HCT116 (cell line): Measurements from ENCODE around the gene GRIK4. TPM values are rescaled to one million over a fixed set of nuclear protein-coding genes. Genes with fewer than 3 reads are reported as not detected.

Experiments used
- ATAC-seq: fragments of 200-7000 bp; cut with Tn5 transposase; 2 replicates; pipeline ENCODE4 v1.9.1; 2020; ENCODE audit warnings: mild to moderate bottlenecking, moderate library complexity
- BruUV-seq: library from RNA; stranded (reverse); fragments of 400-500 nt; replicated peaks from 2 replicates; lab custom pipeline; 2021; lab: Mats Ljungman, UMichigan
- CTCF ChIA-PET: fragments of 300-600 bp; sonication (Branson Sonifier 250); formaldehyde crosslinking; loops from one replicate; lab custom pipeline; 2021; ENCODE audit warnings: antibody characterized with exemption; lab: Charles Lee
- POLR2A ChIA-PET: fragments of 300-600, 350-600 bp; sonication (Branson Sonifier 250); formaldehyde crosslinking; loops from one replicate; lab custom pipeline; 2021; ENCODE audit warnings: antibody characterized with exemption; lab: Charles Lee
- RAD21 ChIA-PET, 2 experiments: fragments of 300-600 bp; sonication (Branson Sonifier 250); formaldehyde crosslinking; loops; one replicate each; lab custom pipeline; 2023; ENCODE audit warnings: low total read pairs in 2 of 2; ENCODE audit not compliant: uncharacterized antibody in 2 of 2, unreplicated experiment in 2 of 2, low non-redundant PET in 1 of 2; lab: Charles Lee
- DNase-seq: peaks from one replicate; pipeline ENCODE4 v3.0.0-alpha.2; 2010; ENCODE audit warnings: low read depth, low spot score
- H2AFZ ChIP-seq: fragments of 200-600 bp; shearing (Covaris generic), sonication (generic); 2 replicates; pipeline ENCODE4 v1.6.1; 2017; ENCODE audit warnings: low read depth, mixed run types, mixed read lengths, antibody characterized with exemption, low read length; ENCODE audit not compliant: poor library complexity, severe bottlenecking
- H3K27ac ChIP-seq: 2 replicates; pipeline ENCODE4 v1.5.1; 2012; ENCODE audit warnings: low read depth, low read length
- H3K27me3 ChIP-seq: fragments of 200-600 bp; sonication (generic); 2 replicates; pipeline ENCODE4 v1.6.1; 2016; ENCODE audit warnings: mixed run types, low read length, mixed read lengths; ENCODE audit not compliant: insufficient read depth
- H3K36me3 ChIP-seq, 2 experiments: fragments of 200-500 bp in 1 of 2; fragments of 200-600 bp in 1 of 2; sonication (Bioruptor generic) in 1 of 2; sonication (generic) in 1 of 2; 2 replicates each; pipeline versions ENCODE4 v1.5.1 to v1.6.1; 2014 to 2016; ENCODE audit warnings: low read length in 2 of 2, inconsistent platforms in 1 of 2, mixed read lengths in 1 of 2, mixed run types in 1 of 2; ENCODE audit not compliant: insufficient read depth in 2 of 2, control insufficient read depth in 1 of 2
- H3K4me1 ChIP-seq, 2 experiments: fragments of 200-600 bp in 1 of 2; sonication (generic) in 1 of 2; 2 replicates each; pipeline versions ENCODE4 v1.5.1 to v1.6.1; 2012 to 2017; ENCODE audit warnings: low read length in 2 of 2, inconsistent platforms in 1 of 2, mild to moderate bottlenecking in 1 of 2, mixed read lengths in 1 of 2, mixed run types in 1 of 2, moderate library complexity in 1 of 2; ENCODE audit not compliant: insufficient read depth in 2 of 2, control insufficient read depth in 1 of 2
- H3K4me2 ChIP-seq: fragments of 200-600 bp; sonication (generic); 2 replicates; pipeline ENCODE4 v1.6.1; 2017; ENCODE audit warnings: mixed run types, low read length, mixed read lengths
- H3K4me3 ChIP-seq, 2 experiments: fragments of 200-600 bp in 1 of 2; sonication (generic) in 1 of 2; replicated peaks in 1 of 2; 2 replicates each; pipeline ENCODE4 v1.5.1; 2011 to 2016; ENCODE audit warnings: low read length in 2 of 2, control low read depth in 1 of 2, low read depth in 1 of 2, mild to moderate bottlenecking in 1 of 2, mixed read lengths in 1 of 2, mixed run types in 1 of 2
- H3K79me2 ChIP-seq: fragments of 200-600 bp; sonication (generic); 2 replicates; pipeline ENCODE4 v1.6.1; 2017; ENCODE audit warnings: mild to moderate bottlenecking, mixed run types, low read length, moderate library complexity, mixed read lengths; ENCODE audit not compliant: insufficient read depth
- H3K9ac ChIP-seq: fragments of 200-600 bp; sonication (generic); 2 replicates; pipeline ENCODE4 v1.6.1; 2016; ENCODE audit warnings: low read length, mixed read lengths
- H3K9me2 ChIP-seq: fragments of 200-600 bp; sonication (generic), shearing (Covaris generic); 2 replicates; pipeline ENCODE4 v1.6.1; 2017; ENCODE audit warnings: mixed run types, mild to moderate bottlenecking, moderate library complexity; ENCODE audit not compliant: insufficient read depth
- H3K9me3 ChIP-seq, 2 experiments: fragments of 200-500 bp in 1 of 2; fragments of 200-600 bp in 1 of 2; sonication (Bioruptor generic) in 1 of 2; sonication (generic) in 1 of 2; 2 replicates each; pipeline ENCODE4 v1.6.1; 2014 to 2017; ENCODE audit warnings: low read length in 2 of 2, mixed read lengths in 2 of 2, inconsistent platforms in 1 of 2, low read depth in 1 of 2, mild to moderate bottlenecking in 1 of 2, mixed run types in 1 of 2, moderate library complexity in 1 of 2; ENCODE audit not compliant: control insufficient read depth in 1 of 2, insufficient read depth in 1 of 2
- H4K20me1 ChIP-seq: fragments of 200-600 bp; sonication (generic), shearing (Covaris generic); 2 replicates; pipeline ENCODE4 v1.6.1; 2017; ENCODE audit warnings: mixed run types, mild to moderate bottlenecking, moderate library complexity; ENCODE audit not compliant: insufficient read depth
- CBX3 ChIP-seq: IDR thresholded peaks from 2 replicates; pipeline ENCODE4 v1.6.1; 2012; ENCODE audit warnings: low read depth
- CEBPB ChIP-seq: IDR thresholded peaks from 2 replicates; pipeline ENCODE4 v1.6.1; 2012; ENCODE audit warnings: low read depth
- EGR1 ChIP-seq: IDR thresholded peaks from 2 replicates; pipeline ENCODE4 v1.6.1; 2012; ENCODE audit warnings: low read depth
- EZH2 ChIP-seq: fragments of 200-600 bp; sonication (generic); IDR thresholded peaks from 2 replicates; pipeline ENCODE4 v1.6.1; 2017; ENCODE audit warnings: antibody characterized with exemption, mixed run types
- EZH2phosphoT487 ChIP-seq: fragments of 200-600 bp; IDR thresholded peaks from 2 replicates; pipeline ENCODE4 v1.6.1; 2018; ENCODE audit warnings: antibody characterized with exemption, borderline replicate concordance
- FOSL1 ChIP-seq: IDR thresholded peaks from 2 replicates; pipeline ENCODE4 v1.6.1; 2012; ENCODE audit warnings: low read depth
- JUND ChIP-seq: IDR thresholded peaks from 2 replicates; pipeline ENCODE4 v1.6.1; 2012
- POLR2A ChIP-seq: IDR thresholded peaks from 2 replicates; pipeline ENCODE4 v1.7.0; 2011; ENCODE audit warnings: borderline replicate concordance; ENCODE audit not compliant: insufficient read depth, insufficient read length; ENCODE audit errors: extremely low read depth
- RAD21 ChIP-seq: IDR thresholded peaks from 2 replicates; pipeline ENCODE4 v1.6.1; 2012; ENCODE audit warnings: low read depth, mild to moderate bottlenecking
- REST ChIP-seq: IDR thresholded peaks from 2 replicates; pipeline ENCODE4 v1.6.1; 2012; ENCODE audit warnings: low read depth
- SIN3A ChIP-seq: IDR thresholded peaks from 2 replicates; pipeline ENCODE4 v1.6.1; 2012; ENCODE audit warnings: low read depth
- SP1 ChIP-seq: IDR thresholded peaks from 2 replicates; pipeline ENCODE4 v1.6.1; 2012; ENCODE audit warnings: low read depth
- SRF ChIP-seq: IDR thresholded peaks from 2 replicates; pipeline ENCODE4 v1.6.1; 2012; ENCODE audit warnings: low read depth
- TCF7L2 ChIP-seq: IDR thresholded peaks from 2 replicates; pipeline ENCODE4 v1.7.0; 2011; ENCODE audit warnings: borderline replicate concordance, inconsistent platforms; ENCODE audit not compliant: insufficient read depth, insufficient read length; ENCODE audit errors: extremely low read depth
- YY1 ChIP-seq: IDR thresholded peaks from 2 replicates; pipeline ENCODE4 v1.6.1; 2011; ENCODE audit warnings: low read length, low read depth, moderate library complexity, mild to moderate bottlenecking; ENCODE audit not compliant: insufficient replicate concordance; ENCODE audit errors: extremely low read depth
- ZFX ChIP-seq: fragments of 450-650 bp; IDR thresholded peaks from 2 replicates; pipeline ENCODE4 v1.6.1; 2017
- ZNF274 ChIP-seq: fragments of 200-500 bp; sonication (Bioruptor generic); IDR thresholded peaks from 2 replicates; pipeline ENCODE4 v1.6.1; 2014; ENCODE audit warnings: mild to moderate bottlenecking, low read depth, low read length, inconsistent platforms
- intact Hi-C: fragments of 100-400 bp; cut with micrococcal nuclease; formaldehyde crosslinking; loops from 2 replicates; pipeline ENCODE4 v1.10.0; 2022
- total RNA-seq: library from RNA; stranded (reverse); gene quantifications from one replicate; pipeline ENCODE4 v1.2.1, GENCODE V29; 2021; ENCODE audit not compliant: unreplicated experiment
- TF ChIP-seq, protein P1 (sequence below), 3 experiments: fragments of 200-600 bp in 1 of 3; sonication (generic) in 1 of 3; IDR thresholded peaks in 2 of 3; conservative IDR thresholded peaks in 1 of 3; 2 replicates each; pipeline ENCODE4 v1.5.1; 2012 to 2017; ENCODE audit warnings: low read depth in 2 of 3, low read length in 2 of 3, antibody characterized with exemption in 1 of 3, borderline replicate concordance in 1 of 3, control low read depth in 1 of 3, mild to moderate bottlenecking in 1 of 3, mixed read lengths in 1 of 3, mixed run types in 1 of 3, moderate library complexity in 1 of 3; ENCODE audit not compliant: insufficient read depth in 1 of 3
- TF ChIP-seq, protein P2 (sequence below): IDR thresholded peaks from 2 replicates; pipeline ENCODE4 v1.6.1; 2012

GRIK4 gene
- total RNA-seq, 1 experiment from 2014 or later = 0.52 TPM

DNA sequence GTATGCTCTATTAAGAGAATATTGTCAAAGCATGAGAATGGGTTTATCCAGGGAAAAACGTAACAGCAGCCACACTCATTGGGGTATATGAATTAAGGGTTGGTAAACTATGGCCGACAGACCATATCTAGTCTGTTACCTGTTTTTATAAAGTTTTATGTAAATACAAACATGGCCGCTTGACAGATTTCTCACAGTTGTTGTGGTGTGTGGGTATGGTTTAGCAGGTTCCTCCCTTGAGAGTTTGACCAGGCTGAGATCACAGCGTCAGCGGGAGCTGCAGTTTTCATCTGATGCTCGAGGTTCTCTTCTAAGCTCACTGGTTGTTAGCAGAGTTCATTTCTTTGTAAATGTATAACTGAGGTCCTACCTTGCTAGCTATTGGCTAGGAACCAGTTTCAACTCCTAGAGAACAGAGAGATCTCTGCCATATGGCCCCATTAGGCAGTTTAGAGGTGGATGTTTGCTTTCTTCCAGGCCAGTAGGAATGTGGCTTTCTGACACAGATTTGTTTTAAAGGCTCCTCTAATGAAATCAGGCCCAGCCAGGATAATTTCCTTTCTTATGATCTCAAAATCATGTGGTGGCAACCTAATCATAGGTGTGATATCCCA is 45.5 kb upstream of the GRIK4 start:
- no peaks in the 10 kb centered on the region for H3K9me2 ChIP-seq
- peaks cover 16 to 31% of the 10 kb centered on the region in 2 experiments for H3K36me3 ChIP-seq
- no peak overlapping the region for H3K4me2 ChIP-seq
- H3K79me2 ChIP-seq = no peaks in the 10 kb centered on the region
- no peaks in the 10 kb centered on the region for H3K4me1 ChIP-seq
- no peaks in the 10 kb centered on the region for H4K20me1 ChIP-seq
- H3K27ac ChIP-seq = no peak overlapping the region
- POLR2A ChIA-PET = no interaction called here
- H3K4me3 ChIP-seq = no peak overlapping the region
- H3K27me3 ChIP-seq = no peaks in the 10 kb centered on the region
- CTCF ChIA-PET = no interaction called here
- TF ChIP-seq EZH2 (no peak), CEBPB (no peak), ZFX (no peak), REST (no peak), SRF (no peak), EZH2phosphoT487 (no peak), RAD21 (no peak), POLR2A (no peak), JUND (no peak), EGR1 (no peak), YY1 (no peak), ZNF274 (no peak), SP1 (no peak), CBX3 (no peak), FOSL1 (no peak), SIN3A (no peak), TCF7L2 (no peak)
- TF ChIP-seq, protein P1, sequence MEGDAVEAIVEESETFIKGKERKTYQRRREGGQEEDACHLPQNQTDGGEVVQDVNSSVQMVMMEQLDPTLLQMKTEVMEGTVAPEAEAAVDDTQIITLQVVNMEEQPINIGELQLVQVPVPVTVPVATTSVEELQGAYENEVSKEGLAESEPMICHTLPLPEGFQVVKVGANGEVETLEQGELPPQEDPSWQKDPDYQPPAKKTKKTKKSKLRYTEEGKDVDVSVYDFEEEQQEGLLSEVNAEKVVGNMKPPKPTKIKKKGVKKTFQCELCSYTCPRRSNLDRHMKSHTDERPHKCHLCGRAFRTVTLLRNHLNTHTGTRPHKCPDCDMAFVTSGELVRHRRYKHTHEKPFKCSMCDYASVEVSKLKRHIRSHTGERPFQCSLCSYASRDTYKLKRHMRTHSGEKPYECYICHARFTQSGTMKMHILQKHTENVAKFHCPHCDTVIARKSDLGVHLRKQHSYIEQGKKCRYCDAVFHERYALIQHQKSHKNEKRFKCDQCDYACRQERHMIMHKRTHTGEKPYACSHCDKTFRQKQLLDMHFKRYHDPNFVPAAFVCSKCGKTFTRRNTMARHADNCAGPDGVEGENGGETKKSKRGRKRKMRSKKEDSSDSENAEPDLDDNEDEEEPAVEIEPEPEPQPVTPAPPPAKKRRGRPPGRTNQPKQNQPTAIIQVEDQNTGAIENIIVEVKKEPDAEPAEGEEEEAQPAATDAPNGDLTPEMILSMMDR (IDR thresholded peaks at IDR 0.05 in 2 of 3, conservative IDR thresholded peaks at IDR 0.05 in 1 of 3; ENCODE audit: borderline replicate concordance in 1 of 3, insufficient read depth in 1 of 3, low read depth in 2 of 3, low read length in 2 of 3) = no peak
- TF ChIP-seq, protein P2, sequence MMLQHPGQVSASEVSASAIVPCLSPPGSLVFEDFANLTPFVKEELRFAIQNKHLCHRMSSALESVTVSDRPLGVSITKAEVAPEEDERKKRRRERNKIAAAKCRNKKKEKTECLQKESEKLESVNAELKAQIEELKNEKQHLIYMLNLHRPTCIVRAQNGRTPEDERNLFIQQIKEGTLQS = no peak
- intact Hi-C loops = no loop called here
- H3K9me3 ChIP-seq = no peaks in the 10 kb centered on the region
- BruUV-seq = no TSS peak
- RAD21 ChIA-PET = no interaction called here
- DNase-seq (no peak), ATAC-seq (no peak)
- no peak overlapping the region for H2AFZ ChIP-seq
- H3K9ac ChIP-seq = no peak overlapping the region
